ENCODE results near the gene SPINK14. TPM values are rescaled to one million over a fixed set of nuclear protein-coding genes. Genes with fewer than 3 reads are reported as not detected.
A peak's percentile ranks its signal among the peaks of the same experiment; 100 is the strongest.

Gene SPINK14
- not detected for total RNA-seq (ENCODE audit: insufficient read depth, low replicate concordance)

GRCh38 chr5:148168246-148168645 lies at the start of gene SPINK14:
Gene SPINK14, plus strand, starts transcription at chr5:148168546. Its CDS starts 1,187 bp downstream, at chr5:148169733.
- DNase-seq (ENCODE audit: low spot score) = no peak

GRCh38 chr5:148120317-148120716 lies 48.0 kb upstream of the SPINK14 start:
- no peak for DNase-seq (ENCODE audit: low spot score)

GRCh38 chr5:148125641-148126040 lies 42.7 kb upstream of the SPINK14 start:
- no peak for DNase-seq (ENCODE audit: low spot score)

- DNase-seq (ENCODE audit: low spot score) = no peak
Measured at GRCh38 chr5:148135091-148136048, 33.0 kb upstream of the SPINK14 start.

- DNase-seq (ENCODE audit: low spot score) = no peak
Measured at GRCh38 chr5:148140846-148141245, 27.5 kb upstream of the SPINK14 start.

GRCh38 chr5:148141645-148142044 lies 26.7 kb upstream of the SPINK14 start:
- no peak for DNase-seq (ENCODE audit: low spot score)

- DNase-seq (ENCODE audit: low spot score) = peak; percentile 66
Measured at GRCh38 chr5:148145916-148146315, 22.4 kb upstream of the SPINK14 start.

- no peak for DNase-seq (ENCODE audit: low spot score)
Measured at GRCh38 chr5:148146487-148146886, 21.9 kb upstream of the SPINK14 start.

GRCh38 chr5:148147415-148147814 lies 20.9 kb upstream of the SPINK14 start:
- DNase-seq (ENCODE audit: low spot score) = no peak

GRCh38 chr5:148151872-148152271 lies 16.5 kb upstream of the SPINK14 start:
- DNase-seq (ENCODE audit: low spot score) = no peak

GRCh38 chr5:148152781-148153180 lies 15.6 kb upstream of the SPINK14 start:
- no peak for DNase-seq (ENCODE audit: low spot score)

GRCh38 chr5:148156609-148157008 lies 11.7 kb upstream of the SPINK14 start:
- no peak for DNase-seq (ENCODE audit: low spot score)

GRCh38 chr5:148162038-148162437 lies 6.3 kb upstream of the SPINK14 start:
- no peak for DNase-seq (ENCODE audit: low spot score)

- no peak for DNase-seq (ENCODE audit: low spot score)
Measured at GRCh38 chr5:148163345-148163744, 5.0 kb upstream of the SPINK14 start.

- DNase-seq (ENCODE audit: low spot score) = no peak
Measured at GRCh38 chr5:148166550-148167283, 1.6 kb upstream of the SPINK14 start.

- DNase-seq (ENCODE audit: low spot score) = no peak
Measured at GRCh38 chr5:148172377-148172776, 4.0 kb downstream of the SPINK14 start.

- DNase-seq (ENCODE audit: low spot score) = no peak
Measured at GRCh38 chr5:148176480-148176879, 8.1 kb downstream of the SPINK14 start.

GRCh38 chr5:148177207-148177606 lies 8.9 kb downstream of the SPINK14 start:
- DNase-seq (ENCODE audit: low spot score) = no peak

GRCh38 chr5:148179234-148179824 lies 11.0 kb downstream of the SPINK14 start:
- peak; percentile 53 for DNase-seq (ENCODE audit: low spot score)

GRCh38 chr5:148186248-148187003 lies 18.1 kb downstream of the SPINK14 start:
- DNase-seq (ENCODE audit: low spot score) = no peak

- DNase-seq (ENCODE audit: low spot score) = no peak
Measured at GRCh38 chr5:148191010-148191409, 22.7 kb downstream of the SPINK14 start.

All from umbilical cord (tissue), 2 donors.